ENCODE measurements around the gene KRTAP5-6. TPM values are rescaled to one million over a fixed set of nuclear protein-coding genes. Genes with fewer than 3 reads are reported as not detected.

Gene KRTAP5-6
- total RNA-seq, 1 donor from 2014 or later: not detected

DNA sequence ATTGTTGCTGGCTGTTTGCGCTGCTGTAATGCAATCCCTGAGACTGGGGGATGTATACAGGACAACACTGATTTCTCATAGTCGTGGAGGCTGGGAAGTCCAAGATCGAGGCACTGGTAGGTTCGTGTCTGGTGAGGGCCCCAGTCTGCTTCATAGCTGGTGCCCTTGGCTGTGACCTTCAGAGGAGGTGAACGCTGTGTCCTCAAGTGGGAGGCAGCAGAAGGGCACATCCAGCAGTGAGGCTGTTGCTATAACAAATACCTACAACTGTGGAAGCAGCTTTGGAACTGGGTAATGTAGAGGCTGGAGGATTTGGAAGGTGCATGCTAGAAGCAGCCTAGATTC is 46.1 kb upstream of the KRTAP5-6 start:
- H3K4me1 Mint-ChIP-seq (ENCODE audit: low read depth): peaks cover 10% of the 10 kb centered on the region
- H3K27ac Mint-ChIP-seq: no peak overlapping the region
- no peaks in the 10 kb centered on the region for H3K9me3 Mint-ChIP-seq (ENCODE audit: low read depth)
- DNase-seq (ENCODE audit: low spot score, unreplicated experiment): no peak
- peaks cover 18% of the 10 kb centered on the region for H3K27me3 Mint-ChIP-seq
- TF ChIP-seq, protein P1, sequence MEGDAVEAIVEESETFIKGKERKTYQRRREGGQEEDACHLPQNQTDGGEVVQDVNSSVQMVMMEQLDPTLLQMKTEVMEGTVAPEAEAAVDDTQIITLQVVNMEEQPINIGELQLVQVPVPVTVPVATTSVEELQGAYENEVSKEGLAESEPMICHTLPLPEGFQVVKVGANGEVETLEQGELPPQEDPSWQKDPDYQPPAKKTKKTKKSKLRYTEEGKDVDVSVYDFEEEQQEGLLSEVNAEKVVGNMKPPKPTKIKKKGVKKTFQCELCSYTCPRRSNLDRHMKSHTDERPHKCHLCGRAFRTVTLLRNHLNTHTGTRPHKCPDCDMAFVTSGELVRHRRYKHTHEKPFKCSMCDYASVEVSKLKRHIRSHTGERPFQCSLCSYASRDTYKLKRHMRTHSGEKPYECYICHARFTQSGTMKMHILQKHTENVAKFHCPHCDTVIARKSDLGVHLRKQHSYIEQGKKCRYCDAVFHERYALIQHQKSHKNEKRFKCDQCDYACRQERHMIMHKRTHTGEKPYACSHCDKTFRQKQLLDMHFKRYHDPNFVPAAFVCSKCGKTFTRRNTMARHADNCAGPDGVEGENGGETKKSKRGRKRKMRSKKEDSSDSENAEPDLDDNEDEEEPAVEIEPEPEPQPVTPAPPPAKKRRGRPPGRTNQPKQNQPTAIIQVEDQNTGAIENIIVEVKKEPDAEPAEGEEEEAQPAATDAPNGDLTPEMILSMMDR (IDR thresholded peaks at IDR 0.05; ENCODE audit: unreplicated experiment): no peak
- H3K36me3 Mint-ChIP-seq (ENCODE audit: insufficient read depth): no peaks in the 10 kb centered on the region
- H3K4me3 Mint-ChIP-seq (ENCODE audit: low read depth): no peak overlapping the region

GRCh38 chr11:1651411-1651980 is 45.5 kb upstream of the KRTAP5-6 start:
- Mint-ChIP-seq H3K36me3 (ENCODE audit: insufficient read depth) (no peaks in the 10 kb centered on the region), H3K4me3 (ENCODE audit: low read depth) (no peak overlapping the region), H3K27ac (no peak overlapping the region), H3K4me1 (ENCODE audit: low read depth) (peaks cover 10% of the 10 kb centered on the region), H3K27me3 (peaks cover 16% of the 10 kb centered on the region), H3K9me3 (ENCODE audit: low read depth) (no peaks in the 10 kb centered on the region)
- TF ChIP-seq, protein P1 (IDR thresholded peaks at IDR 0.05; ENCODE audit: unreplicated experiment): no peak
- no peak for DNase-seq (ENCODE audit: low spot score, unreplicated experiment)

- no peaks in the 10 kb centered on the region for H3K9me3 Mint-ChIP-seq (ENCODE audit: low read depth)
These were observed 45.0 kb upstream of the KRTAP5-6 start for GRCh38 chr11:1652026-1652425.

DNA sequence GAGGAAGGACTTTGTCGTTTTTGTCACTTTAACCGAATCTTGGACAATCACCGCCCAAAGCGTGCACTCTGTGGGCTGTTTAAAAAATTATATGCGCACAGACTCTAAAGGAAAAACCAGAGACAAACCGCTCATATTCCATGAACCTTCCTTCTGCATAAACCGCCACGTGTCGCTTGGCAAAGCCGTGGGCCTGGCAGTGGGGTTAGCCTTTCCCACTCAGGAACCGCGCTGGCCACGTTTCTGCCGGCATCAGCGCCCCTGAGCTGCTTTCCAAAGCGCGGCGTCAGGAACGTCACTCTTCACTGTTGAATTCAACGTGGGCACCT is 44.6 kb upstream of the KRTAP5-6 start:
- DNase-seq (ENCODE audit: low spot score, unreplicated experiment): no peak
- TF ChIP-seq, protein P1 (IDR thresholded peaks at IDR 0.05; ENCODE audit: unreplicated experiment): no peak
- Mint-ChIP-seq H3K4me3 (ENCODE audit: low read depth) (no peak overlapping the region), H3K4me1 (ENCODE audit: low read depth) (peaks cover 10% of the 10 kb centered on the region), H3K27ac (peak overlapping the region; percentile 53), H3K36me3 (ENCODE audit: insufficient read depth) (no peaks in the 10 kb centered on the region), H3K9me3 (ENCODE audit: low read depth) (no peaks in the 10 kb centered on the region), H3K27me3 (peaks cover 11% of the 10 kb centered on the region)

More at GRCh38 chr11:1652026-1652425, 45.0 kb upstream of the KRTAP5-6 start:
- H3K4me1 Mint-ChIP-seq (ENCODE audit: low read depth): peaks cover 10% of the 10 kb centered on the region
- H3K27ac Mint-ChIP-seq: no peak overlapping the region
- no peaks in the 10 kb centered on the region for H3K36me3 Mint-ChIP-seq (ENCODE audit: insufficient read depth)
- peaks cover 15% of the 10 kb centered on the region for H3K27me3 Mint-ChIP-seq
- no peak overlapping the region for H3K4me3 Mint-ChIP-seq (ENCODE audit: low read depth)
- no peak for DNase-seq (ENCODE audit: low spot score, unreplicated experiment)
- TF ChIP-seq, protein P1 (IDR thresholded peaks at IDR 0.05; ENCODE audit: unreplicated experiment): no peak

- DNase-seq (ENCODE audit: low spot score, unreplicated experiment): peak; percentile 83
- Mint-ChIP-seq H3K4me3 (ENCODE audit: low read depth) (no peak overlapping the region), H3K27me3 (peaks cover 11% of the 10 kb centered on the region), H3K4me1 (ENCODE audit: low read depth) (peaks cover 10% of the 10 kb centered on the region), H3K27ac (no peak overlapping the region), H3K9me3 (ENCODE audit: low read depth) (no peaks in the 10 kb centered on the region), H3K36me3 (ENCODE audit: insufficient read depth) (no peaks in the 10 kb centered on the region)
- TF ChIP-seq, protein P1 (IDR thresholded peaks at IDR 0.05; ENCODE audit: unreplicated experiment): peak; percentile 99
These were observed 44.0 kb upstream of the KRTAP5-6 start for GRCh38 chr11:1652771-1653540.

All from progenitor cell of endocrine pancreas (in vitro differentiated cells).